Activated CD4-positive, alpha-beta T cell treated with anti-CD3 and anti-CD28 coated beads, Interleukin-2, amount 50 U/mL, for 16 hours (primary cell): ENCODE results near the gene ITGAE.

Source experiments
- DNase-seq: peaks from one replicate; pipeline ENCODE4 v3.0.0-alpha.2; 2020

Gene ITGAE

DNA sequence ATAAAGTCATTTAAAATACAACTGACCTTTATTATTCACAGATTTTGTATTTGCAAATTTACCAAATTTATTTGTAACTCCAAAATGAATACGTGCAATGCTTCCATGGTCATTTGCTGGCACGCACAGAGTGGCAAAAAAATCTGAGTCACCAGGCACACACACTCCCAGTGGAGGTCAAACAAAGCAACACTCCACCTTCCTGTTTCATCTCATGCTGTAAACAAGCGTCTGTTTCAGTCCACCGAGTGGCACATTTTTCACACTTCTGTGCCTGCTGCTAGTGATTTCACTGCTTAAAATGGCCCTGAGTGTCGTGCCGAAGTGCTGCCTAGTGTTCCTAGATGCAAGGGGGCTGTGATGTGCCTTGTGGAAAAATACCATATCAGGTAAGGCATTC, 17.8 kb upstream of the ITGAE start:
- DNase-seq, result no peak

DNA sequence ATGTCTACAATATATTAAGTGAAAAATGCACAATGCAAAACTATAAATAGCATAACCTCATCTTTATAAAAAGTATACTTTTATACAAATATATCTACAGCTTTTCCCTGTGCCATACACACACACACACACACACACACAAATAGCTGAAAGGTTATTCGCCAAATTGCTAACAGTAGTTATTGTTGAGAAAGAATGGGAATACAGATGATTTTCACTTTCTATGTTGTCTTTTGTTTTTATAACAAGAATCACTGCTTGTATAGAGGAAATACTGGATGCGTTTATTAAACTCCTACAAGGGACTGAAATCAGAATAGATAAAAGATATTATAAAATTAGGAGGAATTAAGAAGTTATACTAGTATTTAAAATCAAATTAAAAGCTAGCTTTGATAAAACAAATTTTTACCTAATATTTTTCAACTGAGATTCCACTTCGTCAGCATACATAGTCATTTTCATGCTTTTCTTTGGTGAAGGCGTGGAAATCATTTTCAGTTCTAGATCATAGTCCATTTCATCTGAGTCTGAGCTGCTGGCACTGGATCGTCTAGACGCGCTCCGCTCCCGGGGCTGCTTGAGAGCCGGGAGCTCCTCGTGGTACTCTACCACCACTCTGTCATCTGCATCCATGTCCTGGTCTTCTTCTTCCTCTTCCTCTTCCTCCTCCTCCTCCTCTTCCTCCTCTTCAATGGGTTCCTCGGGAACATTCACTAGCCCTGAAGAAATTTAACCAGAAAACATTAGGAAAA, 17.0 kb upstream of the ITGAE start:
- DNase-seq, result no peak

DNA sequence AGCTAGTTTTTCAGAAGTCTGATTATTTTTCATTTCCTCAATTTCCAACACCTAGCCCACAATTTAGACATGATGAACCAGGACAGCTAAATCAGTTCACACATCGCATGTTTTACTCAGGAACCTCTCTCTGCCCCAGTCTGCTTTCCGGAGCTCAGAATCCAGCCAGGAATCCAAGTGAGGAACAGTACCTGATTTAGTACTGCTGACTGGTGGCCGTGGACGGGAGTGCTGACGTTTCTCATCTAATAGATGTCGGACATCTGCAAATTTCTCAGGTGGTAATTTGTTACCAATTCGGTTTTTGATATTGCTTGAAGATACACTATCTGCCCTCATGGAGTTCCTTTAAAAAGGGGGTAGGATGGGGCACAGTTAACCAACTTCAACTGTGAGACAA, 14.9 kb upstream of the ITGAE start:
- no peak for DNase-seq

GRCh38 chr17:3815122-3815521, 14.1 kb upstream of the ITGAE start:
- DNase-seq, result no peak

DNA sequence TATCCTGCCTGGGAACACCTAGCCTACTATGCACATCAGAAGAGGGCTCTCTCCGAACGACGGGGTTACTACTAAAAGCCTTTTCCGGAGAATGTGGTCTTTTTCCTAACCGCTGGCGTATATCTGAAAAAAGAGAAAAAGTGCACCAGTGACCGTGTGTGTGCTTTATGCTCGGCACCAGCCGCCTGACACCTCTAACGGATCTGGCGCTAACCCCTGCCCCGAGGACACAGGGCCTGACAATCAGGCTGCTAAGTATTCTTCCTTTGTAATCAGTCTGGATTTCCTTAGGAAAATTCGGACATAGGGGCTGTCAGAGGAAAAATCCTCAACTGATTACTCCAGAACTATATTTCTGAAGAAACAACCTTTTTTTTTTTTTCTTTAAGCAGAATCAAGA, 13.4 kb upstream of the ITGAE start:
- DNase-seq, result no peak

DNA sequence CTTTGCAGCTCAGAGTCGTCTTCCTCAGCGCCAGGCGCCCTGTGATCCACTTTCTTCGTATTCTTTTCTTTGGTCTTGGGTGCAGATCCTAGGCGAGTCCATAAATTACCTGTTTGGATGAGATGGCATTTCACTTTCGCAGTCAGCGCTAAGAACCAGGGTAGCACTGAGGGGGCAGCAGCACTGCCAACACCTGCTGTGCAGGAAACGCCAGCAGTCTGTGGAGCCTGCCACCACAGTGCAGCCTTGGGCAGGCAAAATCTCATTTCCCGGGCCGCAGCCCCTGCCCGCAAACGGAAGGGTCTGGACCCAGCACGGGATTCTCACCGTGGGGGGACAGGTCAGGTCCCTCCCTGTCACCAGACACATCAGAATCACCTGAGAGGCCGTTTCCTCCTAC, 12.2 kb upstream of the ITGAE start:
- DNase-seq, result no peak

GRCh38 chr17:3812771-3813170, 11.8 kb upstream of the ITGAE start:
- DNase-seq, result no peak

DNA sequence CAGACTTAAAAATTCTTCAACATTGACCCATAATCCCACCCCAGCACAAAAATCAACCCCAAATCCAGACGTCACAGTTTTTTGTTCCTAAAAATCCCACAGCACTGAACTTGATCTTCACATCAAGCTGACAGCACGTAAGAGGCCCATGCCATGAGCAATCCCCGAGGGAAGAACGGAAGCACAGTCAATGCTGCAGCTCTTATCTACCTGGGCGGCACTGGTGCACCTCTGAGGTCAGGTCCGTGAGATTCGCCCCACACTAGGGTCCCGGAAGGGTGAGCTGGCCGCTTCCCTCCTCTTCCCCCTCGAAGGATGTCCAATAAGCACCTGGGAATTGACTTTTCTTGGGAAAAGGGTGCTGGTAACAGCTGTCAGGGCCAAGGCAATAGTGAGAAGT, 11.3 kb upstream of the ITGAE start:
- no peak for DNase-seq

DNA sequence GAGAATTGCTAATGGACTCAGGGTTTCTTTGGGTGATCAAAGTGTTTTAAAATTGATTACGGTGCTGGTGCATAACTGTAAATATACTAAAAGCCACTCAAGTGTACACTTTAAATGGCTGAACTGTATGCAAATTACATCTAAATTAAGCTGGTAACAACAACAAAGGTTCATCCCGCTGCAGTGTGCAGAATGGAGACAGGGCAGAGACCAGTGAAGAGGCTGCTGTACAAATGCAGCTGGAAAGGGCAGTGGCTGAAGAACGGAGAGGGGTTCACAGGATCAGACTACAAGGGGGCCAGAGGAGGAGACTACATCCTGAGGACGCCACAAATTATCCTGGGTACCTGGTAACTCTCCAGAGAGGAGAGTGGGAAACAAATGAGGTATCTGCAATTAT, 9.0 kb upstream of the ITGAE start:
- no peak for DNase-seq

GRCh38 chr17:3809135-3809534, 8.1 kb upstream of the ITGAE start:
- no peak for DNase-seq

GRCh38 chr17:3808701-3809100, 7.7 kb upstream of the ITGAE start:
- DNase-seq, result no peak

DNA sequence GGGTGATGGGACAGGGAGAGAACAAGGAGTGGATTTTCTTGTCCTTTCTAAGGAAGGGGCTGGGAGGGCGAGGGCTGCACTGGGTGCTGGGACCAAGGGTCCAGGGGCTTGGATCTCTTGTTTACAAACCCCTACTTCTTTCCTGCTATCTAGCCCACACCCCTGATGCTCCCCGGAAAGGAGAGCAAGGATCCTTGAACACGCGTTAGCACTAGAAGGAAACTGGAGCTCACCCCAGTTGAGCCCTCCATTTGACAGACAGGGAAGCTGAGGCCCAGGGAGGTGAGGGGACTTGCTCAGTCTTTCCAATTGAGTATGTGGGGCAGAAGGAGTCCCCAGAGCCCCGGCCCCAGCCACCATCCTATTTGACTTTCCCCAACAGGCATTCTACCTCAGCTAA, 4.6 kb upstream of the ITGAE start:
- no peak for DNase-seq

- peak; percentile 79 for DNase-seq
Observed at GRCh38 chr17:3804503-3804931, 3.5 kb upstream of the ITGAE start.

GRCh38 chr17:3803308-3803640, 2.3 kb upstream of the ITGAE start:
- DNase-seq, result no peak

DNA sequence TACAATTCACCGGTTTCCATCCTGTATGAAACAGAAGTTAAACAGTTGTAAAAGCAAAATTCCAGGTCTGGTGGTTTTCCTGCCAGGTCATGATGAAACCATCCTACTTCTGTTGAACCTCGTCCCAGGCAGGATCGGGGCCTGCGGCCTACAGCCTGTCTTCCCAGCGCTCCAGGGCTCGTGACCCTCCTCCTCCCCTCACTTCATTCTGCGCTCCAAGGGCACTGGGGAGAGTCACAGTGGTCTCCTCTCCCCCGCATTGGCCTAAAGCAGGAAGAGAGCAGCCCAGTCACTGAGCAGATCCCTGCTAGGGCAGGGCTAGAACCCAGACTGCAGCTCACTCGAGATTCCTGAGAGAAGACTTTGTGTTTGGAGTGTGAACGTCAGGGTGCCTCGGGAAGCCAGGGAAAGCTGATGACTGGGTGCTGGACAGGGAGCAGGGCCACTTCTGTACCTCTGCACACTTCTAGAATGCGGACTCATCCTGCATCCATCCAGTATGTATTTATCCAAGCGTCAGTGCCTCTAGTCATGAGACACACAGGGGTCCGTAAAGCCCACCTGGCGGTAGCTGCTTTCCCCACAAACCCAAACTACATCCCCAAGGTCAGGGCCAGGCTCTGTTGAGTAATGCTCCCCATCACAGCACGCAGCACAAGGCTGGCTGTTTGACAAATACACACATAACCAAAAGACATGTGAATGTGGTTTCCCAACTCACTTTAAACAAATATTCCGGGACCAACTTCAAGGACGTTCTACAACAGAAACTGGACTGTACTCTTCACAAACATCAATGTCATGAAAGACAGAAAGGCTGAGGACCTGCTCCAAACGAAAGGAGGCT, 1.7 kb upstream of the ITGAE start:
- no peak for DNase-seq

DNA sequence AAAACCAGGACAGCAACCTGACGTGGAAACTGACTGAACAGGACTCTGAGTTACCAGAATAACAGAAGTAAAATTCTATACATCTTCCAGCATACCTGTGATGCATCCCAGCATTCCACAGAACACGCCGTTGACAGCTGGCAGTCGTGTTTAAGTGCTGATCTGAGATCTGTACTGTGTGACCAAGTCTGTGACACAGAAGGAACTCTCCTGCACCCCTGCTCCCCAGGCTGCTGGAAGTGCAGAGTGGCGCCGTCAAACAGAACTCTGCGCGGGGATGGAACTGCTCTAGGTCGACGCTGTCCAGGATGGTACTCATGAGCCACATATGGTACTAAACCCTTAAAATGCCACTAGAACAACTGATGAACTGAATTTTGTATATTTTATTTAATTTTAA, 804 bp upstream of the ITGAE start:
- DNase-seq, result no peak

- no peak for DNase-seq
Observed at GRCh38 chr17:3801347-3801746, 359 bp upstream of the ITGAE start.

DNA sequence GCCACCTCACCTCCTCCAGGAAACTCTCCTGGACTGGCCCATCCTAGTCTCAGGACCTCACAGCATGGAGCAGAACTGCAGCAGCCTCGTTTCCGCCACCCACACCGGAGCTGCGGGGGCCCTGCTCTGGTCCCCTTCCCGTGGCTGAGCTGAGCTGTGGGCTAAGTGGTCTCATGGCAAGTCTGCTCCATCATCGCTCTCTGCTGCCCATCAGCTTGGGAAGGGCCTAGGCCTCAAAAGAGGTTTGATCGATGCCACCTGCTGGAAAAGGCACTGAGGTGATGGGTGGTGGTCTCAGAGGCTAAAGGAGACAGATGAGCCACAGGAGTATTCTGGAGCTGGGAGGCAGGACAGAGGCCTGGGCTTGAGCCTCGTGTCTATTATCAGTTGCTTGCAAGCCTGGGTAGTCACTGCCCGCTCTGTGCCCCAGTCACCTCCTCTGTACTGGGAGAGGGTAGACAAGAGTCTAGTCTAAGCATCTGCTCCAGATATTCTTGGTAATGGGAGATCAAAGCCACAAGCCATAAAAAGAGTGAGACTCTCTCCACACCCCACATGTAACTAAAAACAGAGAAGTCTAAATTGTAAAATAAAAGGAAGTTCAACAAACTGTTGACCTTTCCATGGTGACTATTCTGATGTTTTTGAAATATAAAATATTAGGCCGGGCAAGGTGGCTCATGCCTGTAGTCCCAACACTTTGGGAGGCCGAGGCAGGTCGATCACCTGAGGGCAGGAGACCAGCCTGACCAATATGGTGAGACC, 1.6 kb downstream of the ITGAE start:
- DNase-seq, result no peak

- DNase-seq, result no peak
Observed at GRCh38 chr17:3798273-3799180, 2.5 kb downstream of the ITGAE start.

DNA sequence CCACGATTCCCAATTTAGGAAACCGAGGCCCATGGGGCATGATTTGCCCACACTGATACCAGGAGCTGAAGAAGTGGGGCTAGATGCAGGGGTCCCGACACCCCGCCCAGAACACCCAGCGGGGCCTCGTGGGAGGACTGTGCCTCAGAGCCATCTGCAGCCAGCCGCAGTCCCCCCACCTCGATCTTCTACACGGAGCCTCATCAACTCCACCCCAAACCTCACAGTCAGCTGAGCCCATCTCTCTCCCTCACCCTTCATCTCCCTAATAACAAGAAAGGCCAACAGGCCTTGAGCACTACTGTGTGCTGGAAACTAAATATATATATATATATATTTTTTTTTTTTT, 4.2 kb downstream of the ITGAE start:
- no peak for DNase-seq

DNA sequence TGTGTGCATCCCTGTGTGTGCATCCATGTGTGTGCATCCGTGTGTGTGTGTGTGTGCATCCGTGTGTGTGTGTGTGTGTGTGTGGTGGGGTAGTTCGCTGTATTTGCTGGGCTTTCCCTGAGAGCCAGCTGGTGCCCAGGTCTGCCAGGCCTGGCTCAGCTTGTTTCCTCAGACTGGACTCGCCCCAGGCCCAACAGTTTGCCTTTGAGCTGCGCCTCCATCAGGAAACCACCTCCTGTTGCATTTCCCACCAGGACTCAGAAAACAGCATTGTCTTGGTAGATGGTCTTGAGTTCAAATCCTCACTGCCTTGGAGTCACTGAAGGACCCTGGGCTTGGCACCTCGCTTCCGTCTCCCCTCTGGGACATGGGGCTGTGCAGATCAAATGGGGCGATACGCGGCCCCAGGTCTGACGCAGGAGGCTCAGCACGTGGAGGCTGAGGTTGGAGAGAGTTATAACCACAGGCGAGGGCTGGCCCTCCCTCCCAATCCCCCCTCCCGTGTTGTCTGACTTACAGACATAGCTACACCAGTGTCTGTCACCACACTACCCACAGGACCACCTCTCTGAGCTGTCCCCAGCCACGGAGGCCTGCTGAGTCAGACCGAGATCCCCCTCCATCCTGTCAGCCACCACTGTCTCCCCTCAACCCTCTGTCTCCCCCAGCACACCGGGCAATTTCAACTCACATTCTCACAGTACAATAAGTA, 4.7 kb downstream of the ITGAE start:
- peak; percentile 96 for DNase-seq
